Myocyte (in vitro differentiated cells): Measurements from ENCODE around the gene CCL20. TPM values are rescaled to one million over a fixed set of nuclear protein-coding genes. Genes with fewer than 3 reads are reported as not detected.
"Not testable (repeated sequence)": the region's sequence is repeated elsewhere in the genome, so short reads cannot be mapped to it uniquely, and the experiment has no call there.

Experiments
- DNase-seq: peaks from one replicate; pipeline ENCODE4 v3.0.0-alpha.2; 2012; ENCODE audit warnings: low read depth
- total RNA-seq: library from RNA; depleted of rRNA; stranded (reverse); fragments of >200 nt; gene quantifications from 2 replicates; pipeline ENCODE4 v1.2.3, GENCODE V29; 2014

Gene CCL20
- total RNA-seq, 1 donor from 2014 or later, result not detected

- DNase-seq, result no peak
Measured at GRCh38 chr2:227834423-227834822, 20.8 kb downstream of the CCL20 start.

DNA sequence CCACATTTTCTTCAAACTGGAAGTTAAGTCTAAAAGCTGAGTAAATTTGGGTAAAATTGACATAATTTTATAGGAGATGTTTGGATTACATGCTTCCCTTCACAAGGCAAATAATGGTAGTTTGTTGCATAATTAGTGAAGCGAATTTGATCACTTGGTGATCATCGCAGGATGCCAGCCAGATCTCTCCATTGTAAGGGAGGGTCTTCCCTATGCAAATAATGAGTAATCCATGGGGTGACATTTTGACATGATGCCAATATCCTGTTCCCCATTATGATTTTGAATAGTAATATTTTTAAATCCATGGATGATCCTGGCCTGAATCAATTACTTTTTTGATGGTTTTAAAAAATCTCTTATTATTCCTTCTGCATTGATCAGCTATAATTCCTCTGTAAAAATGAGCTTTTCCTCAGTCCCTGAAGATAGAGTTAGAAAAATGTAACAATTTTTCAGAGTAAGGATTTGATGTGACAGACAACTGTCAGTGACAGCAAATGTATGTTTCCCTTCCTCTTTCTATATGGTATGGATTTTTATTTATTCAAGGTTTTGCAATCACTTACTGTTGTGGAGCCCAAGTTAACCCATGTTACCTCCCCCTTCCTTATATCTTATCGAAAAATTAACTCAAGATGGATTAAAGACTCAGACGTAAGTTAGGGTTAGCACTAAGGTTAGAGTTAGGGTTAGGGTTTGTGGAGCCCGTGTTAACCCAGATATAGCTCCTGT lies 21.4 kb downstream of the CCL20 start:
- no peak for DNase-seq

GRCh38 chr2:227839339-227840129 lies 25.9 kb downstream of the CCL20 start:
- not testable (repeated sequence) for DNase-seq

- DNase-seq, result no peak
Measured at GRCh38 chr2:227846831-227847230, 33.2 kb downstream of the CCL20 start.

DNA sequence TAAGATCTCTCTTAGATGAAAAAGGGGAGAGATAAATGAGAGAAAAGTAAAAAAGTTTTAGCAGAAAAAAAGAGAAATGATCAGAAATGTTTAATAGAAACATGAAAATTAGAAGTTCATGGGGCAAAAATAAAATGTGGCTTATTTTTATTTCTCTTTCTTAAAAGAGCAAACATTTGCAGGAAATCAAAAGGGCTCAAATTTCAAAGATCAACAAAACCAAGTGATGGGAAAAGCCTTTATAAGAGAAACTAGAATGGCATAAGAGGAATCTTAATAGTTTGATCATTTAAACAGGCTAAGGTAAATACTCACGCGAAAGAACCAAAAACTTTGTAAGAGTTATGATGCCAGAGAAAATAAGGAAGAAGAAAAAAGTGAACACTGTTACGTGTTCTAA lies 34.5 kb downstream of the CCL20 start:
- DNase-seq, result no peak

DNA sequence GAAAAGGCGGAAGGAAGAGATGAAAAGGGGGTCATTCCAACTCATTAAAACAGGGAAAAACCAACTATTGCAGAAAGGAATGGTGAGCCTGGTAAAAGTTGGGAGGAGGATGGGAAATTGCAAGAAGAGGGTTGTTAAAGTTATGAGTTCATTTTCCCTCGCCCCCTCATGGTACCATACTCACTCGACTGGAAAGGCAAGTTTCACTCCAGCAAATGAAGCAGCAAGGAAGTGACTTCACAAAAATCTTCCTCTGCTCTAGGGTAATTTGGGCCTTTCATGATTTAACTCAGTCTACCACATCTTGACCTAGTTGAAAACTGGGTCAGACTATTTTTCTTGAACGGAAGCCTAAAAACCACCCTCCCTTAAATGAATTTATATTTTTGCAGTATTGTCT lies 34.9 kb downstream of the CCL20 start:
- DNase-seq, result no peak

GRCh38 chr2:227849906-227850305 lies 36.3 kb downstream of the CCL20 start:
- no peak for DNase-seq

DNA sequence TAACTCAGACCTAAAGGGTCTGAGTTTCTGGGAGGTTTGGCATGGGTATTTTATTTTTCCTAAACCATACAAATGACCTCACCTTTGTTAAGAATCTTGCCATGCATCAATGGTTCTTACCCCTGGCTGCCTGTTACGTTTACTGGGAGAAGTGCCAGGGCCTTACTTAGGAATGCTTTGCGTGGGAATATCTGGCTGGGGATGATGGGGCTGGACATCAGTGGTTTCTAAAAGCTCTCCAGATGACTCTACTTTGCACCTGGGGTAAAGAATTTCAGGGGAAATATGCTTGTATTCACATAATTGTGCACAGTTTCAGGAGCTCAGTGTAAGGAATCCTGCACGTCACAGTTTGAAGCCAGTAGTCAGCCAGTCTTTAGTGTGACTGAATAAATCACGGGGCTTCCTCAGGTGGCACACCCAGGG lies 39.6 kb downstream of the CCL20 start:
- DNase-seq, result peak; percentile 44

DNA sequence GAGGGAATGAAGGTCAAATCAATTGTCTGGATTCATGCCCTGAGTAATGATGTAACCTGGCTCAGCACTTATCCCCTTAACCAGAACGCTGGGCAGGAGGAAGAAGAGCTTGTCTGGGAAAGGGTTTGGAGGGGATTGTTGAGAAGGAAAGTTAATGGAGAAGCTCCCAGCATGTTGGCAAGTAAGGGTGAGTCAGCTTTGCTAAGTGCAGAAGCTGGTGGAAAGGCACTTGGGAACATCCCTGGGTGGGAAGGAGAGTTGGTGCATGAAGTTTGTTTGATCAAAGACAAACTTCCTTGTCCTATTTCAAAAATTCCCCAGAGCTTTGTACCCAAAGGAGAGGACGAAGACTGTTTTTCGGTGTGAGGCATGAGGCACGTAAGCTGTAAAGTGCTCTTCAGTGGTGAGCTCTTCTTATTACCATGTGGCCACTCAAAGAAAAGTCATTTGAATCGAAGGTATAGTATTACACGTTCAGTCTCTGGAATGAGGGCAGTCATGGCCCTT lies 40.2 kb downstream of the CCL20 start:
- DNase-seq, result no peak

DNA sequence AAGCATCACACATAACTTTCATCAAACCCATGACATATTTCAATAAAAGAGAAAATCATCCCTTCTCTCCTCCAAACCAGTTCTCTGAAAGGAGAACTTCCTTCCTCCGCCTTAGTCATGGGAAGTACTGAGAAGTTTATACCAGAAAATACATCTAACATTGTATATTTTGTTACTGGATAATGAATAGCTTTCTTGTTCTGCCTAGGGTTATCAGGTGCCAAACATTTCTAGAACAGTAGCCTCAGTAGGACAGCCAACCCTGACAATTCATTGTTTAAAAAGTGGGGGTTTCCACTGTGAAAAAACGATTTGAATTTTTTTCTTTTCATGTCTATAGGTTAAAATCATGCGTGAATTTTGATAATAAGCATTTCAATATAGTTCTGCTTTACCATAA lies 41.8 kb downstream of the CCL20 start:
- DNase-seq, result no peak

GRCh38 chr2:227856697-227857096 lies 43.1 kb downstream of the CCL20 start:
- DNase-seq, result no peak

DNA sequence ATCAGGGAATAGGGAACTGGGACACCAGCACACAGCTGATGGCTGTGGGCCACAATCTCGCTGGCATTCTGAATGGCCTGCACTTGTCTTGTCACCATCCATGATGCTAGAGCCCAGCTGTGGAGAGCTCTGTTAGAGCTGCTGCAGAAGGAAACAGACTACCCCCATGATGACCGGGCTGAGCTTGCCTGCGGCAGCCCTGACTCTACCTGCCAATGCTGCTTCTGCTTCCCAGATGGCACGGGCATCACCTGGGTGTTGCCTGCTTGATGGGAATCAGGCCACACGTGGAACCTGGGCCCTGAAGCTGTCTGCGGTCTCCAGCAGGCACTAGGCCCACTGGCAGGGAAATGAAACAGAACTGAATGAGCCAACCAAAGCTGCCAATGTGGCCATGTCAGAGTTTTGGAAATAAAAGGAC lies 46.6 kb downstream of the CCL20 start:
- DNase-seq, result peak; percentile 33

DNA sequence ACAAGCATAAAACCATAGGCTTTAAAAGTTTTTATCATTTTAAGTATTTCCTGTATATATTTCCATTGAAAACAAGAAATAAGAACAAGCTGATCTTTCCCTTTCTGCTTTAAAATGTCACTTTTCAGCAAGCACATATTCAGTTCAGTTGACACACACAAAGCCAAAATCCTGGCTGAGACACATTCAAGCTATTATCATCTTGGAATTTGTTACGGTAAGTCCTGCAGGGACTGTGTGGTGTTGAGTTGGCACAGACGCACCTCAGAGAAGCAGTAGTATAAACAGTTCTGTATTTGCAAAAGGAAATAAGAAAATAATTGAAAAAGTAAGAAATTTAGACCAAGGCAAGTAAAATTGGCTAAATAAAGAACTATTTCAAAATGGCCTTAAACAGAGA lies 47.4 kb downstream of the CCL20 start:
- DNase-seq, result no peak

DNA sequence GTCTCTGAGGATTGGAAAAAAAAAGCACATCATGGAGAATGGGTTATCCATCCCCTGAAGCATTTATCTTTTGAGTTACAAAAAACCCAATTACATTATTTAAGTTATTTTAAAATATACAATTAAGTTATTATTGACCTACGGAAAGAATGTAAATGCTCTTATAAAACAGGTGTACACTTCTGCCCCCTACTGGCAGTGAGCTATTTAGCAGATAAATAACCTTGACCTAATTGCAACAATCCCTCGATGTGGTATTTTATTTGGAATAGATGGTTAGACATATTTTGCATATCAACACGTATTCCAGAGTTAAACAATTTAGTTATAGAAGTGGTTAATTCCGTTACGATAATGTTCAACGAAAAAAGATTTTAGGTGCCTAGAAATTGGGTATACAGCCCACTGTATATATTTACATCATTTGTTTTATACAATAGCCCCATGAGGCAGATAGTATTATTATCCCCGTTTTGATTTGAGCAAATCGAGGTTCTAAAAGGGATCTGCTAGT lies 48.6 kb downstream of the CCL20 start:
- DNase-seq, result peak; percentile 45

GRCh38 chr2:227862741-227863588 lies 49.3 kb downstream of the CCL20 start:
- peak; percentile 60 for DNase-seq

GRCh38 chr2:227864161-227864756 lies 50.6 kb downstream of the CCL20 start:
- DNase-seq, result peak; percentile 77

GRCh38 chr2:227865291-227865690 lies 51.6 kb downstream of the CCL20 start:
- peak; percentile 40 for DNase-seq
